Retinal pigment epithelial cell (primary cell): ENCODE measurements around the gene LPCAT1.

Experiments used
- DNase-seq: peaks from one replicate; pipeline ENCODE4 v3.0.0-alpha.2; 2010; ENCODE audit warnings: low read depth
- H3K4me3 ChIP-seq: 2 replicates; pipeline ENCODE4 v1.5.1; 2011; ENCODE audit warnings: mild to moderate bottlenecking, low read length, control low read depth, moderate library complexity
- CTCF ChIP-seq: conservative IDR thresholded peaks from 2 replicates; pipeline ENCODE4 v1.5.1; 2011; ENCODE audit warnings: low read depth, low read length, control low read depth, inconsistent platforms

Gene LPCAT1

GRCh38 chr5:1449081-1449630 lies 74.6 kb downstream of the LPCAT1 start:
- TF ChIP-seq CTCF: no peak

GRCh38 chr5:1448511-1449011 lies 75.2 kb downstream of the LPCAT1 start:
- no peak for TF ChIP-seq CTCF
- H3K4me3 ChIP-seq: no peak overlapping the region
- no peak for DNase-seq

More at GRCh38 chr5:1449081-1449630, 74.6 kb downstream of the LPCAT1 start:
- no peak for DNase-seq
- H3K4me3 ChIP-seq: no peak overlapping the region

- no peak for DNase-seq
- no peak overlapping the region for H3K4me3 ChIP-seq
- no peak for TF ChIP-seq CTCF
Measured at GRCh38 chr5:1447671-1448361, 75.9 kb downstream of the LPCAT1 start.

GRCh38 chr5:1446602-1447343 lies 77.0 kb downstream of the LPCAT1 start:
- DNase-seq: no peak
- no peak overlapping the region for H3K4me3 ChIP-seq
- TF ChIP-seq CTCF: no peak

- no peak overlapping the region for H3K4me3 ChIP-seq
- TF ChIP-seq CTCF: no peak
- no peak for DNase-seq
Measured at GRCh38 chr5:1445689-1446601, 77.8 kb downstream of the LPCAT1 start.

- no peak for DNase-seq
- TF ChIP-seq CTCF: no peak
- H3K4me3 ChIP-seq: no peak within 1 kb of the TSS
Measured at GRCh38 chr5:1445313-1445688, 78.5 kb downstream of the LPCAT1 start, which contains the start of gene SLC6A3. SLC6A3 (minus strand) TSS chr5:1445440; CDS start chr5:1443197, 2,243 bp downstream.
